Measurements from ENCODE around the gene CTNNA3.

GRCh38 chr10:67140641-67141040 is 555.4 kb downstream of the CTNNA3 start:
- TF ChIP-seq, protein P1, sequence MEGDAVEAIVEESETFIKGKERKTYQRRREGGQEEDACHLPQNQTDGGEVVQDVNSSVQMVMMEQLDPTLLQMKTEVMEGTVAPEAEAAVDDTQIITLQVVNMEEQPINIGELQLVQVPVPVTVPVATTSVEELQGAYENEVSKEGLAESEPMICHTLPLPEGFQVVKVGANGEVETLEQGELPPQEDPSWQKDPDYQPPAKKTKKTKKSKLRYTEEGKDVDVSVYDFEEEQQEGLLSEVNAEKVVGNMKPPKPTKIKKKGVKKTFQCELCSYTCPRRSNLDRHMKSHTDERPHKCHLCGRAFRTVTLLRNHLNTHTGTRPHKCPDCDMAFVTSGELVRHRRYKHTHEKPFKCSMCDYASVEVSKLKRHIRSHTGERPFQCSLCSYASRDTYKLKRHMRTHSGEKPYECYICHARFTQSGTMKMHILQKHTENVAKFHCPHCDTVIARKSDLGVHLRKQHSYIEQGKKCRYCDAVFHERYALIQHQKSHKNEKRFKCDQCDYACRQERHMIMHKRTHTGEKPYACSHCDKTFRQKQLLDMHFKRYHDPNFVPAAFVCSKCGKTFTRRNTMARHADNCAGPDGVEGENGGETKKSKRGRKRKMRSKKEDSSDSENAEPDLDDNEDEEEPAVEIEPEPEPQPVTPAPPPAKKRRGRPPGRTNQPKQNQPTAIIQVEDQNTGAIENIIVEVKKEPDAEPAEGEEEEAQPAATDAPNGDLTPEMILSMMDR (IDR thresholded peaks at IDR 0.05), result no peak
- TF ChIP-seq POLR2A (IDR thresholded peaks at IDR 0.05), result no peak
